K562 (cell line): ENCODE results near the gene INHBC. TPM values are rescaled to one million over a fixed set of nuclear protein-coding genes. Genes with fewer than 3 reads are reported as not detected.

ENCODE experiments used
- CBX3 ChIP-seq, 2 experiments: IDR thresholded peaks; 1 replicate in 1 of 2; 2 replicates in 1 of 2; pipeline ENCODE4 v1.6.1; 2012; ENCODE audit warnings: inconsistent platforms in 2 of 2, low read length in 2 of 2, borderline replicate concordance in 1 of 2, control low read depth in 1 of 2
- CCNT2 ChIP-seq: IDR thresholded peaks from 2 replicates; pipeline ENCODE4 v1.6.1; 2011; ENCODE audit warnings: borderline replicate concordance, low read depth, mild to moderate bottlenecking, moderate library complexity, mixed read lengths, low read length; ENCODE audit not compliant: insufficient read length; ENCODE audit errors: extremely low read depth
- CUX1 ChIP-seq: fragments of 200-800 bp; sonication (Bioruptor generic); IDR thresholded peaks from 2 replicates; pipeline ENCODE4 v1.6.1; 2016; ENCODE audit warnings: missing genetic modification characterization, missing compliant biosample characterization
- E2F4 ChIP-seq: sonication (generic); formaldehyde crosslinking; IDR thresholded peaks from 2 replicates; pipeline ENCODE4 v1.8.0; 2022; ENCODE audit warnings: mild to moderate bottlenecking, low read depth, missing genetic modification reagents
- EP400 ChIP-seq: fragments of 450-650 bp; IDR thresholded peaks from 2 replicates; pipeline ENCODE4 v1.6.1; 2017; ENCODE audit warnings: antibody characterized with exemption, mild to moderate bottlenecking, moderate library complexity
- ETV1 ChIP-seq: fragments of 450-650 bp; conservative IDR thresholded peaks from 2 replicates; pipeline ENCODE4 v1.6.1; 2016; ENCODE audit warnings: missing genetic modification characterization, control low read depth, low read depth, missing compliant biosample characterization
- GABPB2 ChIP-seq: fragments of 250-450 bp; sonication (Bioruptor Pico); conservative IDR thresholded peaks from 2 replicates; pipeline ENCODE4 v1.5.1; 2021; ENCODE audit warnings: mild to moderate bottlenecking
- HDAC1 ChIP-seq, 2 experiments: fragments of 450-650 bp; IDR thresholded peaks; 2 replicates each; pipeline ENCODE4 v1.6.1; 2016 to 2017; ENCODE audit warnings: inconsistent platforms in 1 of 2, mild to moderate bottlenecking in 1 of 2, moderate library complexity in 1 of 2
- ILF3 ChIP-seq: fragments of 450-650 bp; IDR thresholded peaks from 2 replicates; pipeline ENCODE4 v1.6.1; 2018; ENCODE audit warnings: antibody characterized with exemption, mild to moderate bottlenecking, moderate library complexity, borderline replicate concordance
- LEF1 ChIP-seq: fragments of 450-650 bp; IDR thresholded peaks from 2 replicates; pipeline ENCODE4 v1.6.1; 2016; ENCODE audit warnings: mild to moderate bottlenecking
- POU5F1 ChIP-seq: fragments of 150-350 bp; IDR thresholded peaks from 2 replicates; pipeline ENCODE4 v1.6.1; 2014; ENCODE audit warnings: borderline replicate concordance, low read length, low read depth, mild to moderate bottlenecking; ENCODE audit not compliant: partially characterized antibody
- RBFOX2 ChIP-seq: fragments of 200-400 bp; formaldehyde crosslinking; IDR thresholded peaks from 2 replicates; pipeline ENCODE4 v1.6.1; 2017; ENCODE audit warnings: low read depth, mild to moderate bottlenecking, low read length, moderate library complexity
- SUPT5H ChIP-seq: fragments of 450-650 bp; IDR thresholded peaks from 2 replicates; pipeline ENCODE4 v1.6.1; 2016
- THAP12 ChIP-seq: fragments of 250-450 bp; sonication (Bioruptor Pico); IDR thresholded peaks from 2 replicates; pipeline ENCODE4 v1.9.0; 2021; ENCODE audit warnings: mild to moderate bottlenecking, inconsistent platforms
- VEZF1 ChIP-seq: fragments of 200-800 bp; sonication (Bioruptor generic); IDR thresholded peaks from 2 replicates; pipeline ENCODE4 v1.6.1; 2017; ENCODE audit warnings: missing genetic modification characterization, missing compliant biosample characterization
- ZFX ChIP-seq: sonication (generic); formaldehyde crosslinking; IDR thresholded peaks from 2 replicates; pipeline ENCODE4 v1.8.0; 2022; ENCODE audit warnings: mild to moderate bottlenecking, missing genetic modification reagents, moderate library complexity
- polyA plus RNA-seq, 8 experiments: library from polyadenylated mRNA; depleted of rRNA in 4 of 8; stranded (reverse) in 5 of 8; unstranded in 3 of 8; fragments of >200 nt; fragmentation: Nextera tagmentation in 2 of 8; fragmentation: Illumina TruSeq in 1 of 8; extraction: Ambion mirVana in 2 of 8; extraction: Trizol in 1 of 8; gene quantifications; 2 replicates each; pipeline versions ENCODE4 v1.2.1 to v1.2.3, GENCODE V29; 2011 to 2014; ENCODE audit warnings: inconsistent platforms in 1 of 8, missing spikeins in 1 of 8
- total RNA-seq, 7 experiments: library from RNA; depleted of rRNA in 6 of 7; stranded (reverse); fragments of >200 nt in 6 of 7; fragmentation: Illumina TruSeq in 2 of 7; extraction: Trizol in 2 of 7; gene quantifications; 2 replicates each; pipeline versions ENCODE4 v1.2.1 to v1.2.3, GENCODE V29; 2011 to 2021; ENCODE audit warnings: low replicate concordance in 1 of 7

The INHBC gene
- total and polyA plus RNA-seq, 9 of the 15 experiments (the other 6 are each of a cell fraction or from before 2014, with no cell fraction given), result 0.07 to 0.24 (median 0.15) TPM; not detected in 4

- TF ChIP-seq CCNT2 (no peak), RBFOX2 (no peak), ETV1 (tag) (no peak), SUPT5H (no peak), EP400 (no peak), VEZF1 (peak; percentile 72), GABPB2 (CRISPR knock-in tag) (no peak), CUX1 (CRISPR knock-in tag) (no peak), THAP12 (CRISPR knock-in tag) (no peak), ILF3 (no peak), E2F4 (CRISPR knock-in tag) (no peak), CBX3 (IDR thresholded peaks at IDR 0.05; ENCODE audit: borderline replicate concordance in 1 of 2, low read length in 2 of 2) (no peak), HDAC1 (IDR thresholded peaks at IDR 0.05) (no peak), POU5F1 (no peak), LEF1 (peak; percentile 10; the same call in 1 of the 2 replicates), ZFX (CRISPR knock-in tag) (0 out of 2 replicates have a peak, but pooled peaks have one; percentile 2)
Observed at GRCh38 chr12:57477710-57478681, 43.4 kb downstream of the INHBC start (continued).
